GM18507 (cell line): Measurements from ENCODE around the gene H2BW2.
A peak's percentile ranks its signal among the peaks of the same experiment; 100 is the strongest.
"Not testable (repeated sequence)": the region's sequence is repeated elsewhere in the genome, so short reads cannot be mapped to it uniquely, and the experiment has no call there.

Experiments used
- DNase-seq: peaks from one replicate; pipeline ENCODE4 v3.0.0; 2011; ENCODE audit warnings: low read depth; ENCODE audit not compliant: insufficient read length; ENCODE audit errors: extremely low spot score
- FAIRE-seq: peaks from 2 replicates; lab custom pipeline; 2011; peaks lifted over from hg19 to GRCh38; lab: Jason Lieb, UNC

H2BW2 gene

GRCh38 chrX:104039689-104040505 is at the start of gene H2BW2:
Gene H2BW2 (plus strand): TSS chrX:104039956. CDS start chrX:104039995, 39 bp downstream.
- DNase-seq (no peak), FAIRE-seq (no peak)

- DNase-seq (peak; percentile 1), FAIRE-seq (peak; percentile 75)
Observed at GRCh38 chrX:103999234-103999633, 40.5 kb upstream of the H2BW2 start.

- FAIRE-seq (no peak), DNase-seq (no peak)
Observed at GRCh38 chrX:104008831-104009230, 30.9 kb upstream of the H2BW2 start.

DNA sequence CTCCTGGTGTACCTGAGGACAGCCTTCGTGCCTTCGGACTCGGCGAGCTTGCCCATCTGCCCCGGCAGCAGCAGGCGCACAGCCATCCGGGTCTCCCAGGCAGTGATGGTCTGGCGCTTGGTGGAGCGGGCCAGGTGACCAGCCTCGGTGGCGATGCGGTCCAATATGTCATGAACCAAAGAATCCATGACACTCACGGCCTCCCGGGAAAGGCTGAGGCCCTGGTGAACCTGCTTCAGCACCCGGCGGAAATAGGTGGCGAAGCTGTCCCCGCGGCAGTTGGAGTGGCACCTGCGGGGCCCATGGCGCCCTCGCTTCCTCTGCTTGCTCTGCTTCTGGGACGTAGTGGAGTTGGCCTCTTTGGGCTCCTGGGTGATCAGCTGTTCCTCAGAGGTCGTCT is 26.6 kb upstream of the H2BW2 start:
- DNase-seq (no peak), FAIRE-seq (no peak)

DNA sequence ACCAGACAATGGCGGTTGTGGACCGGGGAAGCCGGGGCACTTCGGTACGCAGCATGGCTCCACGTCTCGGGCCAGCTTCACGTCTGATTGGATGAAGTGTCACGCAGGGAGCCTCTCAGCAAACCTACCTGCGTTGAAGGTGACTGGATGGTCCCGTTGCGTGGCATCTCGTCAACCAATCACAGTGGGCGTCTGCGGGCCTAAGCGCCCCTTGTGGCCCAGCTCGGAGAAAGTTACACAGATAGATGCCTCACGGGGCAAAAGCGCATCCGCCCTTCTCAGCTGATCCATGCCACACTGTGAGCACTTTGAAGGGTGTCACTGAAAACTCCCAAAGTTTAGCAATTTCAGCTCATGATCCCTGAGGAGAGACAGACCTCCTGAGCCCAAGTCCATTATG is 26.1 kb upstream of the H2BW2 start, which contains the start of gene H2BW1:
H2BW1 (minus strand) TSS at position 103 of the 400 bp plus-strand sequence. CDS start 132 bp downstream, outside the sequence.
- DNase-seq (no peak), FAIRE-seq (no peak)

- not testable (repeated sequence) for FAIRE-seq
Observed at GRCh38 chrX:104015576-104015975, 24.2 kb upstream of the H2BW2 start.

GRCh38 chrX:104018126-104018525 is 21.6 kb upstream of the H2BW2 start:
- no peak for DNase-seq
- no peak for FAIRE-seq

More at GRCh38 chrX:104015576-104015975, 24.2 kb upstream of the H2BW2 start:
- DNase-seq: not testable (repeated sequence)

DNA sequence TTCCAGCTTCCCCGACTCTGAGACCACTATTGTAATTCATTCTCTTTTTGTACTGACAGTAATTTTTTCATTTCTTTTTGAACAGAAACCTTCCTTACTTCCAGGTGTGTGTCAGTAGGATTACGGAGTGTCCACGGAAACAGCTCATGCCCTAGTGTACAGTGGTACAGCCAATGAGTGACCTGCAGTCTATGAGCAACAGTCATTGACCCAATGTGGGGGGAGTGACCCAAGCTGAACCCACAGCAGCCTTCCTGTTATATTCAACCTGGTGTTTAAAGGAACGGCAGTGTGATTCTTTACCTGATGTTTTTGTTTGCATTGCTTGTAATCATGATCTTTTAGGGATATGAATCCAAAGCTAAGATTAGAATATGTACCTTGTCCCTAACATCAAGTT is 1.2 kb downstream of the H2BW2 start:
- FAIRE-seq (no peak), DNase-seq (no peak)

- no peak for FAIRE-seq
- no peak for DNase-seq
Observed at GRCh38 chrX:104045642-104046041, 5.9 kb downstream of the H2BW2 start.

DNA sequence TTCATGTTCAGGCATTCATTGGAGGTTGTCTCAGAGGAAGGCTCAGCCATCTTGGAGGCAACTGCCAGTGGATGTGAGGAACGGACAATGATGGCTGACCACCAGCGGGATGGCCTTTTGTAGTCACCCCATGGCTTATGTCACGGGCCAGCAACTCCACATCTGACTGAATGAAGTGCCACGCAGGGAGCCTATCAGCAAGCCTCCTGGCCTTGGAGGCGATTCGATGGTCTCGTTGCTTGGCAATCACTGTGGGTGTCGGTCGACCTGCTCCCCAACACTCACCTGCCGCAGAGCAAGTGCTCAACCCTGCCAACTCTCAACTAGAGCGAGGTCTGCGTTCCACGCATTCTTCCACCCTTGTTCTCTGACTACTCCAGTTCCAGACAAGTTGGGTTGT is 7.4 kb downstream of the H2BW2 start:
- FAIRE-seq (no peak), DNase-seq (no peak)

DNA sequence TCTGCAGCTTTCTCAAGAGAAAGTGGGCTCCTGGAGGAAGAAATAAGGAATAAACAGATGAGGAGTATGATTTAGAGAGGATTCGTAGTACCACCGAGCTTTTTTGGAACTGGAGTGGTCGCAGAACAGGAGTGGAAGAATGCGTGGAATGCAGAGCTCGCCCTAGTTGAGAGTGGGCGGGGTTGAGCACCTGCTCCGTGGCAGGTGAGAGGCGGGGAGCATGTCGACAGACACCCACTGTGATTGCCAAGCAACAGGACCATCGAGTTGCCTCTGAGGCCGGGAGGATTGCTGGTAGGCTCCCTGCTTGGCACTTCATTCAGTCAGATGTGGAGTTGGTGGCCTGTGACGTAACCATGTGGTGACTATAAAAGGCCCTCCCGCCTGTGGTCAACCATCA is 15.2 kb downstream of the H2BW2 start:
- FAIRE-seq, DNase-seq: not testable (repeated sequence)

- FAIRE-seq, DNase-seq: not testable (repeated sequence)
Observed at GRCh38 chrX:104062636-104063035, 22.9 kb downstream of the H2BW2 start.

GRCh38 chrX:104075778-104076445 is 36.2 kb downstream of the H2BW2 start, which contains the start of gene TMSB15C:
Gene TMSB15C (minus strand): TSS chrX:104076236.
- not testable (repeated sequence) for FAIRE-seq, DNase-seq

DNA sequence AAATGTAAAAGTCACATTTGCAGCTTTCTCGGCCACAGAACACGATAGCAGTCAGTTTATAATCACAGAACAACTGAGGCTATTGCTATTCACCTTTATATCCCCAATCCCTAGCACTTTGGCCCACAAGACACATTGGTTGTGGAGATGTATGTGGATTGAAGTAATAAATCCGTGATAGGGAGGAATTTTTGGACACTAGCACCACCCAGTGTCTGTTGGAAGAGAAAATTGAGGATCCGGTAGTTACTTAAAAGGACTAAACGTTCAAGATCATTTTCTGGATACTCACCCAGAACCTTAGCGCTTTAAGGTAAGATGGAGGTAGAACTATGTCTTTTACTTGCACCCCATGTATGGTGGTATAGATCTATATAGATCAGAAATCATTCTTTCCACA is 38.1 kb downstream of the H2BW2 start:
- FAIRE-seq, DNase-seq: not testable (repeated sequence)

GRCh38 chrX:104084063-104084462 is 44.3 kb downstream of the H2BW2 start:
- FAIRE-seq: no peak
- no peak for DNase-seq

GRCh38 chrX:104084534-104085277 is 45.0 kb downstream of the H2BW2 start:
- FAIRE-seq: no peak

GRCh38 chrX:104085477-104085876 is 45.7 kb downstream of the H2BW2 start:
- DNase-seq (no peak), FAIRE-seq (no peak)

More at GRCh38 chrX:104084534-104085277, 45.0 kb downstream of the H2BW2 start:
- no peak for DNase-seq

- DNase-seq: no peak
- FAIRE-seq: no peak
Observed at GRCh38 chrX:104085919-104086318, 46.2 kb downstream of the H2BW2 start.
